ENCODE measurements around the gene MFGE8. TPM values are rescaled to one million over a fixed set of nuclear protein-coding genes. Genes with fewer than 3 reads are reported as not detected.

MFGE8 gene
- total and polyA plus RNA-seq, 9 of the 15 experiments (the other 6 are each of a cell fraction or from before 2014, with no cell fraction given), result 2.3 to 142 (median 62.3) TPM

- TF ChIP-seq FIP1L1 (IDR thresholded peaks at IDR 0.05; ENCODE audit: low read depth, low read length, poor library complexity, severe bottlenecking) (no peak), BDP1 (IDR thresholded peaks at IDR 0.05; ENCODE audit: insufficient read depth, insufficient read length) (no peak), ATF7 (IDR thresholded peaks at IDR 0.05) (peak; percentile 55; the same call in 1 of the 2 replicates), RHOXF2B (CRISPR knock-in tag; conservative IDR thresholded peaks at IDR 0.05) (no peak), ARID4B (CRISPR knock-in tag; IDR thresholded peaks at IDR 0.05) (0 out of 2 replicates have a peak, but pooled peaks have one; percentile 10), ATF3 (IDR thresholded peaks at IDR 0.05) (peak; percentile 86), ATF3 (CRISPR knock-in tag; conservative IDR thresholded peaks at IDR 0.05) (no peak), GMEB1 (CRISPR knock-in tag; IDR thresholded peaks at IDR 0.05) (no peak), POLR2B (IDR thresholded peaks at IDR 0.05; ENCODE audit: low read depth, partially characterized antibody) (no peak), SETDB1 (IDR thresholded peaks at IDR 0.05; ENCODE audit: low read length) (no peak), SMAD3 (CRISPR knock-in tag; conservative IDR thresholded peaks at IDR 0.05) (no peak), FOXA3 (CRISPR knock-in tag; conservative IDR thresholded peaks at IDR 0.05 in 1 of 2, IDR thresholded peaks at IDR 0.05 in 1 of 2) (0 out of 4 replicates have a peak, but pooled peaks of 1 of the 2 experiments have one; percentile 33), NBN (IDR thresholded peaks at IDR 0.05; ENCODE audit: low read depth) (no peak), TCF15 (CRISPR knock-in tag; IDR thresholded peaks at IDR 0.05) (no peak), ZNF444 (CRISPR knock-in tag; IDR thresholded peaks at IDR 0.05) (no peak), HCFC1 (IDR thresholded peaks at IDR 0.05; ENCODE audit: low read depth, low read length) (no peak), MLLT1 (IDR thresholded peaks at IDR 0.05) (no peak), SMARCA4 (IDR thresholded peaks at IDR 0.05) (peak; percentile 40; the same call in 1 of the 2 replicates), MAZ (CRISPR knock-in tag; conservative IDR thresholded peaks at IDR 0.05 in 1 of 2, IDR thresholded peaks at IDR 0.05 in 1 of 2) (peak in 1 of 2 experiments; percentile 43; a peak in 1 of 4 replicates), ZNF12 (CRISPR knock-in tag; IDR thresholded peaks at IDR 0.05) (no peak), ZNF586 (CRISPR knock-in tag; conservative IDR thresholded peaks at IDR 0.05) (no peak)
Measured at GRCh38 chr15:88911766-88912118, 1.4 kb downstream of the MFGE8 start (continued).

All from K562 (cell line).